Suprapubic skin (tissue), 4 donors: ENCODE measurements around the gene ZNF775.

Experiments
- CTCF ChIP-seq, 2 donors: fragments of 200-600 bp in 1 of 2; fragments of 450-650 bp in 1 of 2; sonication (generic) in 1 of 2; IDR thresholded peaks; one replicate each; pipeline ENCODE4 v1.5.1; 2016 to 2019; ENCODE audit warnings: antibody characterized with exemption in 2 of 2, mild to moderate bottlenecking in 1 of 2, moderate library complexity in 1 of 2
- EP300 ChIP-seq: sonication (generic); formaldehyde crosslinking; IDR thresholded peaks from one replicate; pipeline ENCODE4 v1.6.1; 2017; ENCODE audit warnings: antibody characterized with exemption
- POLR2A ChIP-seq, 2 donors: fragments of 450-650 bp; IDR thresholded peaks; one replicate each; pipeline ENCODE4 v1.6.1; 2017; ENCODE audit warnings: antibody characterized with exemption in 2 of 2, mild to moderate bottlenecking in 2 of 2, moderate library complexity in 2 of 2
- POLR2AphosphoS5 ChIP-seq, 3 donors: sonication (generic); formaldehyde crosslinking; IDR thresholded peaks; one replicate each; pipeline ENCODE4 v1.6.1; 2017; ENCODE audit warnings: antibody characterized with exemption in 3 of 3

GRCh38 chr7:150410680-150411346 is 31.7 kb downstream of the ZNF775 start:
- TF ChIP-seq EP300 (no peak), CTCF (IDR thresholded peaks at IDR 0.05) (no peak), POLR2A (IDR thresholded peaks at IDR 0.05) (no peak), POLR2AphosphoS5 (IDR thresholded peaks at IDR 0.05) (no peak)
